Adipocyte (in vitro differentiated cells): ENCODE data around the gene ARMC3.
A peak's percentile ranks its signal among the peaks of the same experiment; 100 is the strongest.

ENCODE experiments used
- DNase-seq: peaks from one replicate; pipeline ENCODE4 v3.0.0-alpha.2; 2015; ENCODE audit warnings: low read depth
- H3K27me3 ChIP-seq: replicated peaks from 2 replicates; pipeline ENCODE4 v1.7.0; 2013; ENCODE audit warnings: mild to moderate bottlenecking, low read length, moderate library complexity; ENCODE audit not compliant: control insufficient read depth, insufficient read depth
- H3K36me3 ChIP-seq: 2 replicates; pipeline ENCODE4 v1.7.0; 2013; ENCODE audit warnings: low read length, mild to moderate bottlenecking, moderate library complexity; ENCODE audit not compliant: control insufficient read depth, insufficient read depth, severe bottlenecking
- H3K4me1 ChIP-seq: 2 replicates; pipeline ENCODE4 v1.7.0; 2013; ENCODE audit warnings: mild to moderate bottlenecking, low read length, moderate library complexity; ENCODE audit not compliant: control insufficient read depth, insufficient read depth
- H3K4me3 ChIP-seq: 2 replicates; pipeline ENCODE4 v1.7.0; 2013; ENCODE audit warnings: mild to moderate bottlenecking, low read length, moderate library complexity
- H3K9ac ChIP-seq: 2 replicates; pipeline ENCODE4 v1.7.0; 2013; ENCODE audit warnings: mild to moderate bottlenecking, low read length, moderate library complexity
- H3K9me3 ChIP-seq: 2 replicates; pipeline ENCODE4 v1.7.0; 2013; ENCODE audit warnings: mild to moderate bottlenecking, low read length, moderate library complexity; ENCODE audit not compliant: control insufficient read depth

Gene ARMC3

GRCh38 chr10:22992621-22993020 lies 64.8 kb downstream of the ARMC3 start:
- H3K36me3 ChIP-seq, result no peaks in the 10 kb centered on the region
- H3K9ac ChIP-seq, result no peak overlapping the region
- DNase-seq, result no peak
- peaks cover 10% of the 10 kb centered on the region for H3K27me3 ChIP-seq
- H3K4me3 ChIP-seq, result no peak overlapping the region
- no peaks in the 10 kb centered on the region for H3K9me3 ChIP-seq
- H3K4me1 ChIP-seq, result no peaks in the 10 kb centered on the region

- DNase-seq, result no peak
- no peak overlapping the region for H3K9ac ChIP-seq
Measured at GRCh38 chr10:22993314-22993713, 65.5 kb downstream of the ARMC3 start.

GRCh38 chr10:22997096-22997495 lies 69.2 kb downstream of the ARMC3 start:
- no peak overlapping the region for H3K4me3 ChIP-seq
- peak; percentile 8 for DNase-seq
- H3K27me3 ChIP-seq, result peaks cover 37% of the 10 kb centered on the region
- no peaks in the 10 kb centered on the region for H3K36me3 ChIP-seq
- no peak overlapping the region for H3K9ac ChIP-seq
- no peaks in the 10 kb centered on the region for H3K4me1 ChIP-seq
- no peaks in the 10 kb centered on the region for H3K9me3 ChIP-seq

More at GRCh38 chr10:22993314-22993713, 65.5 kb downstream of the ARMC3 start:
- no peak overlapping the region for H3K4me3 ChIP-seq
- no peaks in the 10 kb centered on the region for H3K4me1 ChIP-seq
- no peaks in the 10 kb centered on the region for H3K36me3 ChIP-seq
- no peaks in the 10 kb centered on the region for H3K9me3 ChIP-seq
- H3K27me3 ChIP-seq, result peaks cover 13% of the 10 kb centered on the region

GRCh38 chr10:22998091-22998490 lies 70.2 kb downstream of the ARMC3 start:
- H3K4me1 ChIP-seq, result no peaks in the 10 kb centered on the region
- H3K4me3 ChIP-seq, result no peak overlapping the region
- no peaks in the 10 kb centered on the region for H3K9me3 ChIP-seq
- H3K36me3 ChIP-seq, result no peaks in the 10 kb centered on the region
- H3K9ac ChIP-seq, result no peak overlapping the region
- H3K27me3 ChIP-seq, result peaks cover 34% of the 10 kb centered on the region
- DNase-seq, result no peak

GRCh38 chr10:22999942-23000341 lies 72.1 kb downstream of the ARMC3 start:
- Histone ChIP-seq H3K4me1 (no peaks in the 10 kb centered on the region), H3K4me3 (no peak overlapping the region), H3K27me3 (peaks cover 43% of the 10 kb centered on the region), H3K9me3 (no peaks in the 10 kb centered on the region), H3K9ac (no peak overlapping the region), H3K36me3 (no peaks in the 10 kb centered on the region)
- DNase-seq, result no peak

- Histone ChIP-seq H3K36me3 (no peaks in the 10 kb centered on the region), H3K9ac (no peak overlapping the region), H3K4me1 (no peaks in the 10 kb centered on the region), H3K4me3 (no peak overlapping the region), H3K27me3 (peaks cover 40% of the 10 kb centered on the region), H3K9me3 (no peaks in the 10 kb centered on the region)
- no peak for DNase-seq
Measured at GRCh38 chr10:23001901-23002516, 74.2 kb downstream of the ARMC3 start.

- no peak for DNase-seq
- H3K27me3 ChIP-seq, result peaks cover 36% of the 10 kb centered on the region
- no peaks in the 10 kb centered on the region for H3K4me1 ChIP-seq
- no peaks in the 10 kb centered on the region for H3K9me3 ChIP-seq
- H3K36me3 ChIP-seq, result no peaks in the 10 kb centered on the region
- H3K9ac ChIP-seq, result no peak overlapping the region
- no peak overlapping the region for H3K4me3 ChIP-seq
Measured at GRCh38 chr10:23005150-23005549, 77.3 kb downstream of the ARMC3 start.

GRCh38 chr10:23013581-23014335 lies 85.9 kb downstream of the ARMC3 start:
- no peak overlapping the region for H3K4me3 ChIP-seq
- H3K9ac ChIP-seq, result no peak overlapping the region
- no peak for DNase-seq
- H3K9me3 ChIP-seq, result no peaks in the 10 kb centered on the region
- H3K4me1 ChIP-seq, result no peaks in the 10 kb centered on the region
- peaks cover 28% of the 10 kb centered on the region for H3K27me3 ChIP-seq
- H3K36me3 ChIP-seq, result no peaks in the 10 kb centered on the region

GRCh38 chr10:23015021-23015707 lies 87.3 kb downstream of the ARMC3 start:
- Histone ChIP-seq H3K4me3 (no peak overlapping the region), H3K36me3 (no peaks in the 10 kb centered on the region), H3K27me3 (peaks cover 22% of the 10 kb centered on the region), H3K9me3 (no peaks in the 10 kb centered on the region), H3K4me1 (no peaks in the 10 kb centered on the region), H3K9ac (no peak overlapping the region)
- DNase-seq, result no peak

GRCh38 chr10:23016636-23017035 lies 88.8 kb downstream of the ARMC3 start:
- Histone ChIP-seq H3K36me3 (no peaks in the 10 kb centered on the region), H3K4me1 (no peaks in the 10 kb centered on the region), H3K4me3 (no peak overlapping the region), H3K9ac (no peak overlapping the region), H3K27me3 (peaks cover 18% of the 10 kb centered on the region), H3K9me3 (peaks cover 4% of the 10 kb centered on the region)
- no peak for DNase-seq

GRCh38 chr10:23019633-23020032 lies 91.8 kb downstream of the ARMC3 start:
- no peak for DNase-seq

More at GRCh38 chr10:23019633-23020032, 91.8 kb downstream of the ARMC3 start:
- peaks cover 21% of the 10 kb centered on the region for H3K9me3 ChIP-seq
- H3K4me1 ChIP-seq, result no peaks in the 10 kb centered on the region
- H3K4me3 ChIP-seq, result no peak overlapping the region
- no peaks in the 10 kb centered on the region for H3K36me3 ChIP-seq
- H3K27me3 ChIP-seq, result peaks cover 17% of the 10 kb centered on the region
- H3K9ac ChIP-seq, result no peak overlapping the region
